RWPE1 (cell line): ENCODE results near the gene PRPF18.

Experiments used
- CTCF ChIA-PET: fragments of 350-600 bp; sonication (Branson Sonifier 250); formaldehyde crosslinking; extraction: SDS; loops from one replicate; lab custom pipeline; 2021; lab: Yijun Ruan, JAX
- POLR2A ChIA-PET: fragments of 400-600 bp; formaldehyde crosslinking; extraction: SDS; loops from one replicate; lab custom pipeline; 2020; ENCODE audit warnings: antibody characterized with exemption; ENCODE audit not compliant: low non-redundant PET; lab: Yijun Ruan, JAX
- DNase-seq: peaks from one replicate; pipeline ENCODE4 v3.0.0; 2012; ENCODE audit warnings: low spot score
- H3K27ac ChIP-seq: fragments of 450-650 bp; 2 replicates; pipeline ENCODE4 v1.5.1; 2017
- TF ChIP-seq, protein P1 (sequence below): fragments of 450-650 bp; conservative IDR thresholded peaks from 2 replicates; pipeline ENCODE4 v1.5.1; 2017; ENCODE audit warnings: low read depth, mild to moderate bottlenecking

The PRPF18 gene

DNA sequence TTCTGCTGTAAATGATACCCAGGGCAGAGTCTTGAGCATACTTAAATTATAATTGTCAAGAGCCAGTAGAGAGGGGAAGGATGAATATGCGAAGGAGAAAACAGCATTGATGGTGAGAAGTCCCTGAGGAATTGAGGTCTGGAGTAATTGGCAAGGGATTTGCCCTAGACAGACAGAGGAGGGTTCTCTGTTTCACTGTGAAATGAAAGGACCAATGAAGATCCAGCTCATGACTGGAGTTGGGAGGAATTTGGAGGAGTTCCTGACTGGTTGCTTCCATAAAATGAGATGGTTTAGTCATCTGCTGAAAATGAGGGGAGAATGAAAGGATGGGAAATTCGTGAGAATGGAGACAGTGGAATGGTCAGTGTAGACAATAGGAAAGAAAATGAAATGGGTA is 6.8 kb downstream of the PRPF18 start:
- no peak for DNase-seq
- POLR2A ChIA-PET: no interaction called here
- TF ChIP-seq, protein P1, sequence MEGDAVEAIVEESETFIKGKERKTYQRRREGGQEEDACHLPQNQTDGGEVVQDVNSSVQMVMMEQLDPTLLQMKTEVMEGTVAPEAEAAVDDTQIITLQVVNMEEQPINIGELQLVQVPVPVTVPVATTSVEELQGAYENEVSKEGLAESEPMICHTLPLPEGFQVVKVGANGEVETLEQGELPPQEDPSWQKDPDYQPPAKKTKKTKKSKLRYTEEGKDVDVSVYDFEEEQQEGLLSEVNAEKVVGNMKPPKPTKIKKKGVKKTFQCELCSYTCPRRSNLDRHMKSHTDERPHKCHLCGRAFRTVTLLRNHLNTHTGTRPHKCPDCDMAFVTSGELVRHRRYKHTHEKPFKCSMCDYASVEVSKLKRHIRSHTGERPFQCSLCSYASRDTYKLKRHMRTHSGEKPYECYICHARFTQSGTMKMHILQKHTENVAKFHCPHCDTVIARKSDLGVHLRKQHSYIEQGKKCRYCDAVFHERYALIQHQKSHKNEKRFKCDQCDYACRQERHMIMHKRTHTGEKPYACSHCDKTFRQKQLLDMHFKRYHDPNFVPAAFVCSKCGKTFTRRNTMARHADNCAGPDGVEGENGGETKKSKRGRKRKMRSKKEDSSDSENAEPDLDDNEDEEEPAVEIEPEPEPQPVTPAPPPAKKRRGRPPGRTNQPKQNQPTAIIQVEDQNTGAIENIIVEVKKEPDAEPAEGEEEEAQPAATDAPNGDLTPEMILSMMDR: no peak
- CTCF ChIA-PET: no interaction called here
- H3K27ac ChIP-seq: no peak overlapping the region

DNA sequence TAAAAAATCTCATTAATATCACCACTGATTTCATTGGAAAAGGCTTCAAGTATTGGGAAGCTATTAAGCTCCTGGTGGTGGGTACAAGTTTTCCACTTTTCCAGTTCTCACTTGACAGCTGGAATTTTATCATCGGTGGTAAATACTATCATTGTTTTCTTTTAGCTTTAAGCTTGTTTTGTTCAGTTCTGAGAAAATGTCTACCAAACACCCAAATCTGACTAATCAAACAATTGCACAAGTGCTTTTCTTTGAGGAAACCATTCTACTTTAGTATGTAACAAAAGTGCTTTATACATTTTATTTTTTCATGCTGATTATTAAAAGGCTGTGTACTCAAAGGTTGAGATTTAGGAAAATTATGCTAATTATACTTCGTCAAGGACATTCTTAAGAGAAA is 7.9 kb downstream of the PRPF18 start:
- TF ChIP-seq, protein P1: no peak
- H3K27ac ChIP-seq: no peak overlapping the region
- ChIA-PET POLR2A (no interaction called here), CTCF (interaction anchor here (0.6 kb wide), 1 partner anchor 116 kb away, joined by 3 read pairs; no protein-coding TSS in a partner anchor)
- no peak for DNase-seq

DNA sequence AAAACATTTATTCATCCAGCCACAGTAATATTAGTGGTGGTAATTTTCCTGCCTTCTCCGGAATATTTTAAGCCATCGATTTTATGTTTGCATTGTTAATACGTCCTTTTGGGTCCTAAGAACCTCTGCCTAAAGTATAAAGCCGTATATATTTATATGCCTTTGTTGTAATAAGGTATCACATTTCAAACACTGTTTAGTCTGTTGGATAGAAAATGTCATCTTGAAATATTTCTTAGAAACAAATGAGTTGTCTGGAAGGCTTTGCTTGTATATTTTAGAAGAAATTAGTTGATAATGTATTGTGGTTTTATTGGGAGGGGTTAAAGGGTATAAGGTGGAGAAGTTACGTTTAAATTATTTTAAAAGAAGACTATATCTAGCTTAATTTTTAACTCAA is 11.1 kb downstream of the PRPF18 start:
- H3K27ac ChIP-seq: no peak overlapping the region
- DNase-seq: no peak
- CTCF ChIA-PET: interaction anchor here (1.0 kb wide), 1 partner anchor 10 kb away, joined by 3 read pairs; no protein-coding TSS in a partner anchor
- POLR2A ChIA-PET: no interaction called here
- TF ChIP-seq, protein P1: no peak

GRCh38 chr10:13604357-13605040 is 17.7 kb downstream of the PRPF18 start:
- TF ChIP-seq, protein P1: no peak
- H3K27ac ChIP-seq: no peak overlapping the region
- CTCF ChIA-PET: no interaction called here
- no peak for DNase-seq
- POLR2A ChIA-PET: no interaction called here

GRCh38 chr10:13608246-13608853 is 21.6 kb downstream of the PRPF18 start:
- ChIA-PET POLR2A (no interaction called here), CTCF (interaction anchor here (0.7 kb wide), 2 partner anchors 11 to 509 kb away, joined by 3 read pairs; no protein-coding TSS in a partner anchor)
- TF ChIP-seq, protein P1: no peak
- DNase-seq: no peak
- no peak overlapping the region for H3K27ac ChIP-seq

- CTCF ChIA-PET: interaction anchor here (0.6 to 0.8 kb wide), 3 partner anchors 29 to 174 kb away, joined by 3 to 4 read pairs (median 3); no protein-coding TSS in a partner anchor
- POLR2A ChIA-PET: no interaction called here
- DNase-seq: no peak
- H3K27ac ChIP-seq: no peak overlapping the region
- TF ChIP-seq, protein P1: no peak
Measured at GRCh38 chr10:13612654-13613373, 26.0 kb downstream of the PRPF18 start.
